K562 (cell line): Measurements from ENCODE around the gene LIN9. TPM values are rescaled to one million over a fixed set of nuclear protein-coding genes. Genes with fewer than 3 reads are reported as not detected.
A peak's percentile ranks its signal among the peaks of the same experiment; 100 is the strongest.

Experiments used
- CLOCK ChIP-seq: fragments of 250-450 bp; sonication (Bioruptor Pico); IDR thresholded peaks from 2 replicates; pipeline ENCODE4 v1.4.0; 2020; ENCODE audit warnings: mild to moderate bottlenecking, moderate library complexity, borderline replicate concordance
- ELF1 ChIP-seq: fragments of 200-800 bp; sonication (Bioruptor generic); IDR thresholded peaks from 2 replicates; pipeline ENCODE4 v1.6.1; 2016; ENCODE audit warnings: missing genetic modification characterization, missing compliant biosample characterization
- FOXO4 ChIP-seq: fragments of 450-650 bp; formaldehyde crosslinking; IDR thresholded peaks from 2 replicates; pipeline ENCODE4 v1.4.0; 2020; ENCODE audit warnings: mild to moderate bottlenecking, moderate library complexity
- HDAC6 ChIP-seq: IDR thresholded peaks from 2 replicates; pipeline ENCODE4 v1.6.1; 2012; ENCODE audit warnings: low read depth, mild to moderate bottlenecking, control low read depth, inconsistent platforms, low read length, moderate library complexity
- HDAC8 ChIP-seq: fragments of 450-650 bp; IDR thresholded peaks from 2 replicates; pipeline ENCODE4 v1.6.1; 2016; ENCODE audit warnings: mild to moderate bottlenecking, missing genetic modification characterization, moderate library complexity, missing compliant biosample characterization
- HINFP ChIP-seq: fragments of 450-650 bp; conservative IDR thresholded peaks from 2 replicates; pipeline ENCODE4 v1.6.1; 2016; ENCODE audit warnings: missing genetic modification characterization, low read depth, mild to moderate bottlenecking, control low read depth, missing compliant biosample characterization
- ILK ChIP-seq: fragments of 450-650 bp; IDR thresholded peaks from 2 replicates; pipeline ENCODE4 v1.6.1; 2016; ENCODE audit warnings: missing genetic modification characterization, low read depth, mild to moderate bottlenecking, missing compliant biosample characterization, moderate library complexity, borderline replicate concordance
- JUN ChIP-seq, 2 experiments: sonication (generic) in 1 of 2; formaldehyde crosslinking in 1 of 2; IDR thresholded peaks; 2 replicates each; pipeline versions ENCODE4 v1.6.1 to v1.8.0; 2012 to 2022; ENCODE audit warnings: borderline replicate concordance in 2 of 2, mild to moderate bottlenecking in 2 of 2, improper control_type of control experiment in 1 of 2, low read depth in 1 of 2, low read length in 1 of 2, missing genetic modification reagents in 1 of 2
- KLF1 ChIP-seq: fragments of 450-650 bp; IDR thresholded peaks from 2 replicates; pipeline ENCODE4 v1.6.1; 2016; ENCODE audit warnings: missing genetic modification characterization, missing compliant biosample characterization
- MAFF ChIP-seq: IDR thresholded peaks from 2 replicates; pipeline ENCODE4 v1.6.1; 2012; ENCODE audit warnings: low read length, improper control_type of control experiment
- NONO ChIP-seq, 2 experiments: fragments of 200-400 bp in 1 of 2; fragments of 450-650 bp in 1 of 2; formaldehyde crosslinking in 1 of 2; IDR thresholded peaks; 2 replicates each; pipeline ENCODE4 v1.6.1; 2017; ENCODE audit warnings: low read depth in 2 of 2, mild to moderate bottlenecking in 2 of 2, moderate library complexity in 2 of 2, low read length in 1 of 2
- OTX1 ChIP-seq: fragments of 450-650 bp; formaldehyde crosslinking; IDR thresholded peaks from 2 replicates; pipeline ENCODE4 v1.4.0; 2022; ENCODE audit warnings: mild to moderate bottlenecking
- POLR3G ChIP-seq: IDR thresholded peaks from 2 replicates; pipeline ENCODE4 v1.6.1; 2011; ENCODE audit not compliant: insufficient read length, insufficient replicate concordance; ENCODE audit errors: extremely low read depth
- RBM22 ChIP-seq: fragments of 200-400 bp; formaldehyde crosslinking; IDR thresholded peaks from 2 replicates; pipeline ENCODE4 v1.6.1; 2018; ENCODE audit warnings: low read length, low read depth; ENCODE audit not compliant: poor library complexity, severe bottlenecking
- SMAD2 ChIP-seq: fragments of 150-350 bp; IDR thresholded peaks from 2 replicates; pipeline ENCODE4 v1.6.1; 2014; ENCODE audit warnings: low read depth, mild to moderate bottlenecking, low read length
- SOX6 ChIP-seq: fragments of 450-650 bp; IDR thresholded peaks from 2 replicates; pipeline ENCODE4 v1.6.1; 2014; ENCODE audit warnings: mild to moderate bottlenecking
- ZC3H11A ChIP-seq: IDR thresholded peaks from 2 replicates; pipeline ENCODE4 v1.6.1; 2012; ENCODE audit warnings: low read depth, low read length, improper control_type of control experiment
- ZNF24 ChIP-seq: fragments of 450-650 bp; IDR thresholded peaks from 2 replicates; pipeline ENCODE4 v1.6.1; 2016
- ZNF347 ChIP-seq: fragments of 450-650 bp; formaldehyde crosslinking; IDR thresholded peaks from 2 replicates; pipeline ENCODE4 v1.4.0; 2020; ENCODE audit warnings: low read depth, mild to moderate bottlenecking, moderate library complexity
- ZNF408 ChIP-seq: fragments of 250-450 bp; sonication (Bioruptor Pico); IDR thresholded peaks from 2 replicates; pipeline ENCODE4 v1.4.0; 2020; ENCODE audit warnings: low read depth, mild to moderate bottlenecking, moderate library complexity
- ZNF699 ChIP-seq: fragments of 250-450 bp; sonication (Bioruptor Pico); IDR thresholded peaks from 2 replicates; pipeline ENCODE4 v1.8.0; 2021; ENCODE audit warnings: mild to moderate bottlenecking, moderate library complexity; ENCODE audit not compliant: insufficient replicate concordance
- ZNF79 ChIP-seq: fragments of 250-450 bp; sonication (Bioruptor Pico); IDR thresholded peaks from 2 replicates; pipeline ENCODE4 v1.4.0; 2020; ENCODE audit warnings: low read depth, mild to moderate bottlenecking, moderate library complexity
- ZNF830 ChIP-seq: fragments of 250-450 bp; sonication (Bioruptor Pico); IDR thresholded peaks from 2 replicates; pipeline ENCODE4 v1.5.0; 2021; ENCODE audit warnings: mild to moderate bottlenecking
- polyA plus RNA-seq, 8 experiments: library from polyadenylated mRNA; depleted of rRNA in 4 of 8; stranded (reverse) in 5 of 8; unstranded in 3 of 8; fragments of >200 nt; fragmentation: Nextera tagmentation in 2 of 8; fragmentation: Illumina TruSeq in 1 of 8; extraction: Ambion mirVana in 2 of 8; extraction: Trizol in 1 of 8; gene quantifications; 2 replicates each; pipeline versions ENCODE4 v1.2.1 to v1.2.3, GENCODE V29; 2011 to 2014; ENCODE audit warnings: inconsistent platforms in 1 of 8, missing spikeins in 1 of 8
- total RNA-seq, 7 experiments: library from RNA; depleted of rRNA in 6 of 7; stranded (reverse); fragments of >200 nt in 6 of 7; fragmentation: Illumina TruSeq in 2 of 7; extraction: Trizol in 2 of 7; gene quantifications; 2 replicates each; pipeline versions ENCODE4 v1.2.1 to v1.2.3, GENCODE V29; 2011 to 2021; ENCODE audit warnings: low replicate concordance in 1 of 7

Gene LIN9
- total and polyA plus RNA-seq, 9 of the 15 experiments (the other 6 are each of a cell fraction or from before 2014, with no cell fraction given) = 18.8 to 33.0 (median 25.5) TPM

GRCh38 chr1:226309398-226310244, 657 bp upstream of the LIN9 start (continued):
- TF ChIP-seq HINFP (tag) (no peak), HDAC8 (tag) (no peak), ZNF830 (CRISPR knock-in tag) (0 out of 2 replicates have a peak, but pooled peaks have one; percentile 72), POLR3G (no peak), MAFF (no peak), ZNF24 (no peak), OTX1 (no peak), CLOCK (CRISPR knock-in tag) (no peak), ZNF699 (CRISPR knock-in tag) (no peak), SOX6 (no peak), ILK (no peak), ZC3H11A (no peak), ZNF79 (CRISPR knock-in tag) (no peak), ELF1 (tag) (no peak), ZNF408 (no peak), ZNF347 (no peak), RBM22 (no peak), NONO (IDR thresholded peaks at IDR 0.05; ENCODE audit: low read depth in 2 of 2, low read length in 1 of 2) (no peak; a peak in 2 of 4 replicates), HDAC6 (no peak), FOXO4 (CRISPR knock-in tag) (no peak), KLF1 (tag) (peak; percentile 55; the same call in 1 of the 2 replicates), JUN (IDR thresholded peaks at IDR 0.05; ENCODE audit: borderline replicate concordance, low read depth, low read length) (no peak), JUN (CRISPR knock-in tag; IDR thresholded peaks at IDR 0.05; ENCODE audit: borderline replicate concordance) (no peak), SMAD2 (no peak)
